ACC112 (cell line): ENCODE data around the gene DLG1.
"Not testable (repeated sequence)": the region's sequence is repeated elsewhere in the genome, so short reads cannot be mapped to it uniquely, and the experiment has no call there.

Experiments
- H2AFZ ChIP-seq: fragments of 200-600 bp; sonication (generic); one replicate; pipeline ENCODE4 v1.6.0; 2017; ENCODE audit warnings: antibody characterized with exemption, low read length; ENCODE audit not compliant: unreplicated experiment
- H3K27ac ChIP-seq: fragments of 200-600 bp; sonication (generic); 2 replicates; pipeline ENCODE4 v1.5.1; 2014; ENCODE audit warnings: low read depth, mild to moderate bottlenecking, antibody characterized with exemption, low read length, moderate library complexity
- H3K27me3 ChIP-seq: fragments of 200-600 bp; sonication (generic); 2 replicates; pipeline ENCODE4 v1.6.1; 2014; ENCODE audit warnings: mild to moderate bottlenecking, antibody characterized with exemption, low read length, moderate library complexity, mixed read lengths; ENCODE audit not compliant: insufficient read depth
- H3K36me3 ChIP-seq: fragments of 200-600 bp; sonication (generic); 2 replicates; pipeline ENCODE4 v1.6.1; 2016; ENCODE audit warnings: mild to moderate bottlenecking, antibody characterized with exemption, low read length, moderate library complexity, mixed read lengths; ENCODE audit not compliant: insufficient read depth
- H3K4me1 ChIP-seq: fragments of 200-600 bp; sonication (generic); one replicate; pipeline ENCODE4 v1.6.1; 2016; ENCODE audit warnings: low read length, mixed read lengths; ENCODE audit not compliant: insufficient read depth, unreplicated experiment, control insufficient read depth
- H3K4me3 ChIP-seq: fragments of 200-600 bp; sonication (generic); 2 replicates; pipeline ENCODE4 v1.5.1; 2014; ENCODE audit warnings: mild to moderate bottlenecking, low read depth, low read length
- H3K79me2 ChIP-seq: fragments of 200-600 bp; sonication (generic); one replicate; pipeline ENCODE4 v1.6.0; 2016; ENCODE audit warnings: low read length; ENCODE audit not compliant: control insufficient read depth, unreplicated experiment, insufficient read depth

DLG1 gene

DNA sequence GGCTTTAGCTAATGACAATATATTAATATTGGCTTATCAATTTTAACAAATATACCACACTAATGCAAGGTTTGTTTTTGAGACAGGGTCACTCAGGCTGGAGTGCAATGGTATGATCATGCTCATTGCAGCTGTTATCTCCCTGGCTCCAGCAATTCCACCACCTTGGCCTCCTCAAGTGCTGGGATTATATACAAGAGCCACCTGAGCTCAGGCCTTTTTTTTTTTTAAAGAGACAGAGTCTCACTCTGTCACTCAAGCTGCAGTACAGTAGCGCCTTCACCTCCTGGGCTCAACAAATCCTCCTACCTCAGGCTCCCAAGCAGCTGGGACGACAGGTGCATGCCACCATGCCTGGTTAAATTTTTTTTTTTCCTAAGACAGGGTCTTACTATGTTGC, 11.7 kb downstream of the DLG1 start:
- Histone ChIP-seq H3K79me2 (peaks cover 46% of the 10 kb centered on the region), H3K4me1 (peaks cover 14% of the 10 kb centered on the region), H3K36me3 (peaks cover 28% of the 10 kb centered on the region), H3K27ac (no peak overlapping the region), H3K4me3 (no peak overlapping the region), H3K27me3 (no peaks in the 10 kb centered on the region), H2AFZ (no peak overlapping the region)

- Histone ChIP-seq H3K27me3 (no peaks in the 10 kb centered on the region), H3K79me2 (peaks cover 47% of the 10 kb centered on the region), H3K27ac (no peak overlapping the region), H3K4me3 (no peak overlapping the region), H3K4me1 (peaks cover 14% of the 10 kb centered on the region), H3K36me3 (peaks cover 30% of the 10 kb centered on the region), H2AFZ (no peak overlapping the region)
Measured at GRCh38 chr3:197285557-197285956, 12.9 kb downstream of the DLG1 start.

DNA sequence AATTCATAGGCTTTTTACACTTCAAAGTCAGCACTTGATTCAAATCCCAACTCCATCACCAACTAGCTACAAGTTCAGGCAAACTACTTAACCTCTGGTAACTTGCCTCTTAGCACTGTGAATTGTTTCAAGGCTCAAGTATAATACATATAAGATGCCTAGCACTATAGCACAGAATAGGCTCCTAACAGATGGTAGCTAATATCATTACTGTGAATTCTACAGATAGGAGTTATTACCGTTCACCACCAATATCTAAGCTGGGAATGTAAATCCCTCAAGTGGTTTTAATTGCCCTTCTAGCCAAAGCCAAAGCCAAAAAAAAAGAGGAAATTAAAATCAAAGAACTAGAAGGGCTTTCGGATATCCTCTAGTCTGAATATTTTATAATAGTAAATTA, 15.4 kb downstream of the DLG1 start:
- Histone ChIP-seq H3K4me3 (no peak overlapping the region), H3K36me3 (peaks cover 36% of the 10 kb centered on the region), H3K27ac (no peak overlapping the region), H3K27me3 (no peaks in the 10 kb centered on the region), H3K79me2 (peaks cover 42% of the 10 kb centered on the region), H3K4me1 (no peaks in the 10 kb centered on the region), H2AFZ (no peak overlapping the region)

- Histone ChIP-seq H3K4me1 (no peaks in the 10 kb centered on the region), H3K27me3 (no peaks in the 10 kb centered on the region), H3K27ac (no peak overlapping the region), H2AFZ (no peak overlapping the region), H3K4me3 (no peak overlapping the region), H3K79me2 (peaks cover 42% of the 10 kb centered on the region), H3K36me3 (peaks cover 31% of the 10 kb centered on the region)
Measured at GRCh38 chr3:197281849-197282248, 16.6 kb downstream of the DLG1 start.

DNA sequence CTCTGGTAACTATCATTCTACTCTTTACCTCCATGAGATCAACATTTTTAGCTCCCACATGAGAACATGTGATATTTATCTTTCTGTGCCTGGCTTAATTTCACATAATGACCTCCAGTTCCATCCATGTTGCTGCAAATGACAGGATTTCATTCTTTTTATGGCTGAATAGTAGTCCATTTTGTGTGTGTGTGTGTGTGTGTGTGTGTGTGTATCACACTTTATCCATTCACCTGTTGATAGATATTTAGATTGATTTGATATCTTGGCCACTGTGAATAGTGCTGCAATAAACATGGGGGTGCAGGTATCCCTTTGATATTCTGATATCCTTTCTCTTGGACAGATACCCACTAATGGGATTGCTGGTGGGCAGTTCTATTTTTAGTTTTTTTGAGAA, 18.3 kb downstream of the DLG1 start:
- H3K36me3 ChIP-seq, result peaks cover 28% of the 10 kb centered on the region
- no peak overlapping the region for H3K4me3 ChIP-seq

DNA sequence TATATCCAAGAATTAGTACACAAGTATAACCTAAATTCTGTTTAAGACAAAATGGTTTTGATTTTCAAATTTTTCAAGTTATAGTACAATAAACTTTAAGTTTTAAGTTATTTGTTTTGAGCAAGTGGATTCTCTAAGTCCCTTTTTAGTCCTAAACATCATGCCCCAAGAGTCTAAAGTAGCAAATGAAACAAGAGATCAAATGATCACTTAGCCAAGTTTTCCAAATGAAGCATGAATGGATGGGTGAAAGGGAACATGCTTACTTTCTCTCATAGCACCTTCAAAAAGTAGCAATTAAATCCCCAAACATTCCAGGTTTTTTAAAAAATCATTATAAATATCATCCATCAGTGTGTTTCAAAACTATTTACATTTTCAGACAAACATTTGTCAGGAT, 19.5 kb downstream of the DLG1 start:
- H3K27me3 ChIP-seq, result no peaks in the 10 kb centered on the region
- H2AFZ ChIP-seq, result no peak overlapping the region
- no peak overlapping the region for H3K4me3 ChIP-seq
- no peaks in the 10 kb centered on the region for H3K4me1 ChIP-seq
- peaks cover 42% of the 10 kb centered on the region for H3K79me2 ChIP-seq
- no peak overlapping the region for H3K27ac ChIP-seq
- peaks cover 21% of the 10 kb centered on the region for H3K36me3 ChIP-seq

More for the DNA sequence above, 18.3 kb downstream of the DLG1 start:
- H2AFZ ChIP-seq, result no peak overlapping the region
- H3K27ac ChIP-seq, result no peak overlapping the region
- H3K27me3 ChIP-seq, result no peaks in the 10 kb centered on the region
- peaks cover 39% of the 10 kb centered on the region for H3K79me2 ChIP-seq
- H3K4me1 ChIP-seq, result no peaks in the 10 kb centered on the region

DNA sequence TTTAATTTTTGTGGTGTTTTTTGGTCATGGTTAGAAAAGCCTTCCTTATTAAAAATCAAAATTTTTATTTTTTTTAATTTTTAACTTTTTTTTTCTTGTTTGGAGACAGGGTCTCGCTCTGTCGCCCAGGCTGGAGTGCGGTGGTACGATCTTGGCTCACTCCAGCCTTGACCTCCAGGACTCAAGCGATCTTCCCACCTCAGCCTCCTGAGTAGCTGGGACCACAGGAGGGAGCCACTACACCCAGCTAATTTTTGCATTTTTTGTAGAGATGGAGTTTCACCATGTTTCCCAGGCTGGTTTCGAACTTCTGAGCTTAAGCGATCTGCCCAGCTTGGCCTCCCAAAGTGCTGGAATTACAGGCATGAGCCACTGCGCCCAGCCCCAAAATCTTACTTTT, 21.6 kb downstream of the DLG1 start:
- H2AFZ ChIP-seq, H3K27ac ChIP-seq, H3K4me3 ChIP-seq, H3K27me3 ChIP-seq, H3K4me1 ChIP-seq: not testable (repeated sequence)
- H3K36me3 ChIP-seq, result peaks cover 16% of the 10 kb centered on the region
- peaks cover 54% of the 10 kb centered on the region for H3K79me2 ChIP-seq

DNA sequence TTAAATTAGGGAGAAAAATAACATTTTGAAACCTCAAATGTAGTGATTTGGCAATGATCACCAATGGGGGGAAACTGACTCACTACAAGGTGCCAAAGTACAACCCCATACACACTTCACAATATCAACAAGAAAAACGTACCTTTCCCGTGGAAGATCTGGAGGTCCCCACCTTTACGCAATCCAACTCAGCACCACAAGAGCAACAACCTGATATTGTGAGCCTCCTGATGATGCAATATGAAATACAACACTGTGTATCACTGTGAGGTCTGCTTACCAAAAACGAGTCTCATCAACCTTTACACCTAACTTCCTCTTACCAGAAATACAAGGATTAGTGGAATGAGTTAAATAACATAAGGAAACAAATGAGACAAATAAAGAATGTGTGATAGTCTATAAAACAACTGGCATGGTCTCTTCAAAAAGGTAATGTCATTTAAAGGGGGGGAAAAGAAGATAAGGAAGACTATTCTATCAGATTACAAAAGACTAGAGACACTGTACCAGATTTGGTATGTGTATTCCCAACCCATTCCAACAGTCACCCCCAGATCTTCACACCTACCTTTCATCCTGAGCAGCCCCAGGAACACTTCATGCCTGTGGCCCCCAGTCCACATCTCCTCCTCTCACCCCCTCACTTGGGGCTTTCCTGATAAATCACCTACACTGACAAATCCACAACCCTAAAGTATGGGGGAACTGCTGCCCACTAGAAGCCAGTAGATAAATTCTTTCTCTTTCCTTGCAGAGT, 27.7 kb downstream of the DLG1 start:
- H3K4me3 ChIP-seq, result no peak overlapping the region
- no peaks in the 10 kb centered on the region for H3K27me3 ChIP-seq
- no peak overlapping the region for H3K27ac ChIP-seq
- no peak overlapping the region for H2AFZ ChIP-seq
- H3K79me2 ChIP-seq, result peaks cover 82% of the 10 kb centered on the region
- H3K4me1 ChIP-seq, result peaks cover 9% of the 10 kb centered on the region
- no peaks in the 10 kb centered on the region for H3K36me3 ChIP-seq

GRCh38 chr3:197269024-197269423, 29.4 kb downstream of the DLG1 start:
- no peaks in the 10 kb centered on the region for H3K36me3 ChIP-seq
- H3K27ac ChIP-seq, result no peak overlapping the region
- peaks cover 9% of the 10 kb centered on the region for H3K4me1 ChIP-seq
- H3K79me2 ChIP-seq, result peaks cover 72% of the 10 kb centered on the region
- no peaks in the 10 kb centered on the region for H3K27me3 ChIP-seq
- no peak overlapping the region for H2AFZ ChIP-seq
- no peak overlapping the region for H3K4me3 ChIP-seq

DNA sequence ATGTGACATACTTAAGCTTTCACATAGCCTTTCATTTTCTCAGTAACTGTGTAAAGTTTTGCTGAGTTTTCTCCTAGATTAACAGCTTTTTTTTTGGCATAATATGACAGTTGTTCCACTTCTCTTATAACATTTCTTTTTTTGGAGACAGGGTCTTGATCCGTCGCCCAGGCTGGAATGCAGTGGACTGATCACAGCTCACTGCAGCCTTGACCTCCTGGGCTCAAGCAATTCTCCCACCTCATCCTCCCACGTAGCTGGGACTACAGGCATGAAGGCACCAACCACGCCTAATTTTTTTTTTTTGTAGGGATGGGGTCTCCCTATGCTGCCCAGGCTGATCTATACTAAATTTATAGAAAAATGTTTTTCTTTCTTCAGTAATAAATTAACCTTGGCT, 30.1 kb downstream of the DLG1 start:
- Histone ChIP-seq H2AFZ (no peak overlapping the region), H3K4me1 (peaks cover 9% of the 10 kb centered on the region), H3K79me2 (peaks cover 65% of the 10 kb centered on the region), H3K27ac (no peak overlapping the region), H3K36me3 (no peaks in the 10 kb centered on the region), H3K27me3 (no peaks in the 10 kb centered on the region), H3K4me3 (no peak overlapping the region)

GRCh38 chr3:197266331-197266730, 32.1 kb downstream of the DLG1 start:
- Histone ChIP-seq H3K79me2 (peaks cover 60% of the 10 kb centered on the region), H3K4me3 (no peak overlapping the region), H3K27ac (no peak overlapping the region), H3K36me3 (no peaks in the 10 kb centered on the region), H2AFZ (no peak overlapping the region), H3K27me3 (no peaks in the 10 kb centered on the region), H3K4me1 (peaks cover 9% of the 10 kb centered on the region)
